Mesothelial cell of epicardium (in vitro differentiated cells): ENCODE data around the gene HSD17B12. TPM values are rescaled to one million over a fixed set of nuclear protein-coding genes. Genes with fewer than 3 reads are reported as not detected.

Experiments used
- DNase-seq, 2 experiments: peaks; one replicate each; pipeline ENCODE4 v3.0.0; 2021; ENCODE audit warnings: low spot score in 2 of 2; ENCODE audit not compliant: unreplicated experiment in 2 of 2
- H3K27ac Mint-ChIP-seq: 2 replicates; pipeline ENCODE4 v1.8.0; 2021; ENCODE audit warnings: mixed read lengths
- H3K27me3 Mint-ChIP-seq: 2 replicates; pipeline ENCODE4 v1.8.0; 2021; ENCODE audit warnings: low read depth, mixed read lengths
- H3K36me3 Mint-ChIP-seq: 2 replicates; pipeline ENCODE4 v1.8.0; 2021; ENCODE audit warnings: mixed read lengths
- H3K4me1 Mint-ChIP-seq: 2 replicates; pipeline ENCODE4 v1.8.0; 2021; ENCODE audit warnings: mixed read lengths
- H3K4me3 Mint-ChIP-seq: 2 replicates; pipeline ENCODE4 v1.8.0; 2021; ENCODE audit warnings: mild to moderate bottlenecking, moderate library complexity, mixed read lengths
- H3K9me3 Mint-ChIP-seq: 2 replicates; pipeline ENCODE4 v1.8.0; 2021; ENCODE audit warnings: mixed read lengths
- CTCF ChIP-seq: fragments of 200-600 bp; sonication (generic); IDR thresholded peaks from one replicate; pipeline ENCODE4 v1.5.0; 2021; ENCODE audit warnings: antibody characterized with exemption; ENCODE audit not compliant: unreplicated experiment
- total RNA-seq: library from RNA; stranded (reverse); gene quantifications from 3 replicates; pipeline ENCODE4 v1.2.1, GENCODE V29; 2021

Gene HSD17B12
- total RNA-seq, 1 donor from 2014 or later, result 99.9 TPM

- DNase-seq, result no peak
- Mint-ChIP-seq H3K4me3 (no peak overlapping the region), H3K36me3 (peaks cover 19% of the 10 kb centered on the region), H3K27me3 (no peaks in the 10 kb centered on the region), H3K9me3 (no peaks in the 10 kb centered on the region), H3K4me1 (no peaks in the 10 kb centered on the region), H3K27ac (no peak overlapping the region)
- no peak for TF ChIP-seq CTCF
These were observed 165.3 kb downstream of the HSD17B12 start for GRCh38 chr11:43845816-43846215.

- H3K4me1 Mint-ChIP-seq, result no peaks in the 10 kb centered on the region
- H3K4me3 Mint-ChIP-seq, result no peak overlapping the region
- H3K27ac Mint-ChIP-seq, result no peak overlapping the region
- TF ChIP-seq CTCF, result peak; percentile 70
- no peaks in the 10 kb centered on the region for H3K9me3 Mint-ChIP-seq
- peaks cover 19% of the 10 kb centered on the region for H3K36me3 Mint-ChIP-seq
- DNase-seq, result peak in 1 of 2 experiments; percentile 70
- no peaks in the 10 kb centered on the region for H3K27me3 Mint-ChIP-seq
These were observed 171.6 kb downstream of the HSD17B12 start for GRCh38 chr11:43852057-43852636.

DNA sequence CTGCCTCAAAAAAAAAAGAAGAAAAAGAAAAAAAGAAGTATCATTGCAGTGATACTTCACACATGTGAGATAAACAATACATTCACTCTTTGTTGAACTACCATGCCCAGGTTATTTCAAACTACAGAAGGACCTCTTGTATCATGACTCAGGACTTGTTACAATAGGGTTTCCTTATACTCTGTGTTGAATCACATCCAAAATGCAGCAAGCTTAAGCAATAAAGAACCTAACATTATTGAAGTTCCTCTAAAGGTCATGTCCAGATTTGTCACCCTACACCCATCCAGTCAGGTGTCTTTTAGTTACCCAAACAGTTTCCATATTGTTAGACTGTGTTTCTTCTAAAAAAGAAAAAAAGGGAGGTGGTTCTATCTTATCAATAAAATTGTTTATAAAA, 173.2 kb downstream of the HSD17B12 start:
- Mint-ChIP-seq H3K27ac (no peak overlapping the region), H3K4me1 (no peaks in the 10 kb centered on the region), H3K9me3 (peaks cover under 1% of the 10 kb centered on the region), H3K4me3 (no peak overlapping the region), H3K36me3 (peaks cover 19% of the 10 kb centered on the region), H3K27me3 (no peaks in the 10 kb centered on the region)
- no peak for TF ChIP-seq CTCF
- no peak for DNase-seq

DNA sequence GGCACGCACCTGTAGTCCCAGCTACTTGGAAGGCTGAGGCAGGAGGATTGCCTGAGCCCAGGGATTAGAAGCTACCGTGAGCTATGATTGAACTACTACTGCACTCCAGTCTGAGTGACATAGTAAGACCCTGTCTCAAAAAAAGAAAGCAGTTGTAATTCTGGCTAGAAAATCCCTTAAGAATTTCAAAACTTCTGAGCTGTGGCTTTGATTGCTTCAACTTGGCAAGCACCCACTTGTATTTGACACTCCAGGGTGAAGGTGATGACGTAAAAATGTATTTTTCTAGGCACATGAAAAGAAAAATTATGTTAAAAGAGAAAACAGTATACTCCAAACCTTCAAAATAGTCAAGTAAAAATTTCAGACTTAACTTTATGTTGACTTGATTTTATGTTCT, 176.5 kb downstream of the HSD17B12 start:
- H3K27me3 Mint-ChIP-seq, result no peaks in the 10 kb centered on the region
- DNase-seq, result no peak
- no peak for TF ChIP-seq CTCF
- no peaks in the 10 kb centered on the region for H3K4me1 Mint-ChIP-seq
- H3K27ac Mint-ChIP-seq, result no peak overlapping the region
- peaks cover 17% of the 10 kb centered on the region for H3K9me3 Mint-ChIP-seq
- no peak overlapping the region for H3K4me3 Mint-ChIP-seq
- H3K36me3 Mint-ChIP-seq, result peaks cover 27% of the 10 kb centered on the region

DNA sequence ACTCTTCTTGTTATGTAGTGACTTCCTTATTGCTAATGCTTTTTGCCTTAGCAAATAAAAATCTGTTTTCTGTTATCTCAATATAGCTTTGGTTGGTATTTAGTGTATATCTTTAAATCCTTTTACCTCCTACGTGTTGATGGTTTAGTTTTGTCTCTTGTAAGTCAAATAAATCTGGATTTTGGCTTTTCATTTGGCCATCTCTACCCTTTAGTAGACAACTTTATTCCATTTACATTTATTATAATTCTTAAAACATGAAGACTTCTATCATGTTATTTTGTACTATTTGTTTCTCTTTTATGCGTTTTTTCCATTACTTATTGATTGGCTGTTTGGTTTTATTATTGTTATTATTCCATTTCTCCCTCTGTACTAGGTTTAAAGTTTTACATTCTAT, 180.6 kb downstream of the HSD17B12 start:
- Mint-ChIP-seq H3K27me3 (no peaks in the 10 kb centered on the region), H3K9me3 (peaks cover 21% of the 10 kb centered on the region), H3K36me3 (peaks cover 22% of the 10 kb centered on the region), H3K27ac (no peak overlapping the region), H3K4me3 (no peak overlapping the region), H3K4me1 (no peaks in the 10 kb centered on the region)
- TF ChIP-seq CTCF, result no peak
- no peak for DNase-seq

- no peak for TF ChIP-seq CTCF
- Mint-ChIP-seq H3K27me3 (peaks cover 36% of the 10 kb centered on the region), H3K36me3 (peaks cover 5% of the 10 kb centered on the region), H3K4me3 (no peak overlapping the region), H3K27ac (no peak overlapping the region), H3K9me3 (peaks cover 8% of the 10 kb centered on the region), H3K4me1 (no peaks in the 10 kb centered on the region)
- no peak for DNase-seq
These were observed 186.0 kb downstream of the HSD17B12 start for GRCh38 chr11:43866520-43866919.
